ENCODE data around the gene LIM2.
"Not testable (repeated sequence)": the region's sequence is repeated elsewhere in the genome, so short reads cannot be mapped to it uniquely, and the experiment has no call there.

- TF ChIP-seq ELK1 (IDR thresholded peaks at IDR 0.05; ENCODE audit: borderline replicate concordance, low read depth, low read length); POLR2A (IDR thresholded peaks at IDR 0.05; ENCODE audit: low read depth, low read length); CTCF (conservative IDR thresholded peaks at IDR 0.05; ENCODE audit: low read depth, low read length); USF2 (IDR thresholded peaks at IDR 0.05; ENCODE audit: low read depth, low read length); CEBPB (IDR thresholded peaks at IDR 0.05; ENCODE audit: low read depth, low read length); RCOR1 (IDR thresholded peaks at IDR 0.05; ENCODE audit: insufficient replicate concordance, low read length); NFE2L2 (IDR thresholded peaks at IDR 0.05; ENCODE audit: low read depth, low read length); MAZ (IDR thresholded peaks at IDR 0.05; ENCODE audit: borderline replicate concordance, low read depth, low read length); SMC3 (IDR thresholded peaks at IDR 0.05; ENCODE audit: low read depth, low read length); RFX5 (IDR thresholded peaks at IDR 0.05; ENCODE audit: low read depth, low read length); RAD21 (IDR thresholded peaks at IDR 0.05; ENCODE audit: low read length): not testable (repeated sequence)
Measured at GRCh38 chr19:51420511-51420910, 32.7 kb upstream of the LIM2 start.

All from IMR-90 (cell line).